Middle frontal gyrus (tissue), 1 donor: ENCODE results near the gene CEP57L1.
"Not testable (repeated sequence)": the region's sequence is repeated elsewhere in the genome, so short reads cannot be mapped to it uniquely, and the experiment has no call there.

Source experiments
- DNase-seq: peaks from one replicate; pipeline ENCODE4 v3.0.0-alpha.2; 2015; ENCODE audit warnings: low spot score; ENCODE audit errors: extremely low spot score

Gene CEP57L1

DNA sequence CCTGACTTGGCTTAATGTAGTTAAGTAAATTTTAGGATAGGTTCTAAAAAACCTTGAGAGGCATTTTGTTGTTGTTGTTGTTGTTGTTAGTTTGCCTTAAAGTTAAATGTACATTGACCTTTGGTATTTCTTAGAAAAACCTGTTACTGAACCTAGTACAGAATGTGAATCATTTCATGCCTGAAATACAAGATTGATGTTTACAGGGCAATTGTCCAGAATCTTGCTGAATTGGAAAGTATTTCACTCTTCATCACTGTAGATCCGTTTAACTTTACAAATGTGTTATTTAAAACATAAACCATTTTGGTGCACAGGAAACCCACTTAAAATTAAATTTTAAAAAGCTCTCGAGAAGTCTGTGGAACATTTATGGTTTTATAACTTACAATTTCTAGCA, 75.0 kb downstream of the CEP57L1 start:
- no peak for DNase-seq

- no peak for DNase-seq
These were observed 76.9 kb downstream of the CEP57L1 start for GRCh38 chr6:109172101-109172746.

GRCh38 chr6:109174916-109175315, 79.6 kb downstream of the CEP57L1 start:
- no peak for DNase-seq

DNA sequence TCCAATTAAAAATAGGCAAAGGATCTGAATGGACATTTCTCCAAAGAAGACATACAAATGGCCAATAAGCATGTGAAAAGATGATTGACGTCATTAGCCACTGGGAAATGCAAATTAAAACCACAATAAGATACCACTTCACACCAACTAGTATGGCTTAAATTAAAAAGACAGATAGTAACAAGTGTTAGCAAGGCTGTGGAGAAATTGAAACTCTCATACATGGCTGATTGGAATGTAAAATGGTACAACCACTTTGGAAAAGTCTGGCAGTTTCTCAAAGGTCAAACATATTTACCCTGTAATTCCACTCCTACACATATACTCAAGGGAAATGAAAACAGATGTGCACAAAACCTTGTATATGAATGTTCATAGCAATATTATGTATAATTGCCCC, 83.6 kb downstream of the CEP57L1 start:
- no peak for DNase-seq

GRCh38 chr6:109179507-109179906, 84.2 kb downstream of the CEP57L1 start:
- DNase-seq, result no peak

- DNase-seq, result no peak
These were observed 87.3 kb downstream of the CEP57L1 start for GRCh38 chr6:109182578-109182977.

DNA sequence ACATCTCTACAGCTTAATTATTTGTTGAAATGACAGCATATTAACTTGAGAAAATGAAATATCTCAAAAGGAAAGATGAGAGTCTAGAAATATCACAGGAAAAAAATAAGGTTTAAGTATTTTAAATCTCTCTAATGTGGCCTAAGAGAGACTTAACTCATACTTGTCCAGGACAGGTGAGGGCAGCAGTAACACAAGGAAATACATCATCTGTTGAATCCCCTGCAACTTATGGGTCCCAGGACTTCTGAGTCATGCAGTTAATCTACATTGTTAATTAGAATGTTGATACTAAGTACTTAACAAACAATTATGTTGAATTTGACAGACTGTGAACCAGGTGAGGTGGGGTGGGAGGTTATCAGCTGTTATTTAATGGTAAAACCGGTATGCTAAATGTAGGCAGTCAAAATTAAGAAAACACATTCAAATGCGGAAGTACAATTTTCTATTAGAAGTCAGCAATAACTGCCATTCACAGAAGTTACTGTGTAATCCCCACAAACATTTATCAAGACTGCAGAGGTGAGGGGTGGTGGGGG, 87.9 kb downstream of the CEP57L1 start:
- DNase-seq, result no peak

- DNase-seq, result no peak
These were observed 89.3 kb downstream of the CEP57L1 start for GRCh38 chr6:109184638-109185037.

- DNase-seq, result no peak
These were observed 90.7 kb downstream of the CEP57L1 start for GRCh38 chr6:109186012-109186411.

- peak; percentile 31 for DNase-seq
These were observed 92.2 kb downstream of the CEP57L1 start for GRCh38 chr6:109187399-109188114.

DNA sequence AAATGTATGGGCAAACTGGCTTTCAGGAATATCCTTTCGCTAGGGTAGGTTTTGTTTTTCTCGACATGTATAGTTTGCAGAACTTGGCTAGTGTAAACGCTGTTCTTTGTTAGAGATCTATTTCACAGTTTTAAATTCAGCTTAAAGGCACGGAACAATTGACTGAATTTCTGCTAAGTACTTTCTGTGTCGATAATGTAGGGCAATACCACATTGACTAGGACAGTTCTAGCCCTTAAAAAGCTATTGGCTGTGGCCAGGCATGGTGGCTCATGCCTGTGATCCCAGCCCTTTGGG, 92.8 kb downstream of the CEP57L1 start:
- no peak for DNase-seq

GRCh38 chr6:109191368-109191767, 96.1 kb downstream of the CEP57L1 start:
- not testable (repeated sequence) for DNase-seq

DNA sequence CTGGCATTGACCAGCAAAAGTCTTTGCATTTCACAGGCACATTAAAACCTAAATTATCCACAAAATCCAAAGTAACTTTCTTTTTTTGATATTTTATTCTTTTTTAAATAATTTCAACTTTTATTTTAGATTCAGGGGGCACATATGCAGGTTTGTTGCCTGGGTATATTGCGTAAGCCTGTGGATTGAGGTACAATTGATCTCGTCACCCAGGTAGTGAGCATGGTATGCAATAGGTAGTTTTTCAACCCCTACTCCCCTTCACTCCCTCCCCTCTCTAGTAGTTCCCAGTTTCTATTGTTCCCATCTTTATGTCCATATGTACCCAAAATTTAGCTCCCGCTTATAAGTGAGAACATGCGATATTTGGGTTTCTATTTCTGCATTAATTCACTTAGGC, 97.6 kb downstream of the CEP57L1 start:
- DNase-seq, result no peak

DNA sequence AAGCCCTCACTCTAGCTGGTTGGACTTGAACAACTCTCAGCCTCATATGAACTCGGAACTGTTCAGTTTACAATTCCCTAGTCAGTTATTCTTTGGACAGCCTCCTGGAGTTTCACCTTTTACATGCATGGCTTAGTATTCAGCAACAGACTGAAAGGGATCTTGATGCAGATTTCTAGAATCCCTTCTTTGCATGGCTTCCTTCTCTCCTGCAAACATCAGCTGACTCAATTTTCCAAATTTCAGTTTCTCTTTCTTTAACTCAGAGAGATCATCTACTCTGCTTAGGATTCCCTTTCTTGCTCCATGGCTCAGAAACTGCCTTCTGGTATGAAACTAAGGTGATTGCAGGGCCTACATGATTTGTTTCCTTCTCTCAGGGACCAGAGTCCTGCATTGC, 99.6 kb downstream of the CEP57L1 start:
- no peak for DNase-seq

DNA sequence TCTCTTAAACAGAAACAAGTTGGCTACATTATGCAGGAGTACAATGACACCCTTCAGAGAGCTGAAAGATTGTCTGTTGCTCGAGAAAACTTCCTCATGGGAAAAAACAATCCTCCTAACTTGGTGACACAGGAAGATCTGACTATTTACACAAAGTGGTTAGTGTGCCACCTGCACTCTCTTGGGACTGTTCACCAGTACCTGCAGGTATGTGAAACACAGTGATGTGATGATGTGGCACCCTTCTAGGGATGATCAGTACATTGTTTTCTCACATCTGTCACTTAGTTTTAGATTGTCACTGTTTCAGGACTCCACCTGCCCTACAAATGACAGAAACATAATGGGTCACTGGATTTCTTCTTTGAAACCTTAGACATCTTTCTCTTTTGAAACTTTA, 101.8 kb downstream of the CEP57L1 start:
- DNase-seq, result no peak

- no peak for DNase-seq
These were observed 107.3 kb downstream of the CEP57L1 start for GRCh38 chr6:109202409-109203264.

DNA sequence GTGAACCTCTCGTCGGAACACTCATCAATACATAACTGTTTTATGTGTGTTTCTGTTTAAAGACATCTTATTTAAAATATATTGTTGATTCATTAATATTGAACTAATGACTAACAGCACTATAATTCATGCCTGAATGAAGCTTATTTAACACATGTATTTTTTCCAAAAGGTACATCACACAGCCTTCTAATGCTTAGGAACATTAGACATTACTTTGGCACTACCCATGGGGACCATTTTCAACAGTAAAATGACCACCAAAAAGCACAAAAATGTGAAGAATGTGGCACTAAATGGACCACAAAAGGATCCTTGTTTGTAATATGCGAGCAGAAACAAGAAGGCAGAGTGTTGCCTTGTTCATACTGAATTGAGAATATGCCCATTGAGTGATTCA, 109.2 kb downstream of the CEP57L1 start:
- DNase-seq, result no peak

- no peak for DNase-seq
These were observed 117.4 kb downstream of the CEP57L1 start for GRCh38 chr6:109212683-109213082.
